NB4 (cell line): ENCODE data around the gene TRPC6.

Source experiments
- CTCF ChIP-seq: IDR thresholded peaks from one replicate; pipeline ENCODE4 v1.5.1; 2012; ENCODE audit warnings: low read depth, low read length
- MAX ChIP-seq: IDR thresholded peaks from 2 replicates; pipeline ENCODE4 v1.6.1; 2011; ENCODE audit warnings: low read depth, low read length
- POLR2A ChIP-seq: IDR thresholded peaks from 2 replicates; pipeline ENCODE4 v1.6.1; 2011; ENCODE audit warnings: mild to moderate bottlenecking; ENCODE audit not compliant: insufficient read length; ENCODE audit errors: extremely low read depth

DNA sequence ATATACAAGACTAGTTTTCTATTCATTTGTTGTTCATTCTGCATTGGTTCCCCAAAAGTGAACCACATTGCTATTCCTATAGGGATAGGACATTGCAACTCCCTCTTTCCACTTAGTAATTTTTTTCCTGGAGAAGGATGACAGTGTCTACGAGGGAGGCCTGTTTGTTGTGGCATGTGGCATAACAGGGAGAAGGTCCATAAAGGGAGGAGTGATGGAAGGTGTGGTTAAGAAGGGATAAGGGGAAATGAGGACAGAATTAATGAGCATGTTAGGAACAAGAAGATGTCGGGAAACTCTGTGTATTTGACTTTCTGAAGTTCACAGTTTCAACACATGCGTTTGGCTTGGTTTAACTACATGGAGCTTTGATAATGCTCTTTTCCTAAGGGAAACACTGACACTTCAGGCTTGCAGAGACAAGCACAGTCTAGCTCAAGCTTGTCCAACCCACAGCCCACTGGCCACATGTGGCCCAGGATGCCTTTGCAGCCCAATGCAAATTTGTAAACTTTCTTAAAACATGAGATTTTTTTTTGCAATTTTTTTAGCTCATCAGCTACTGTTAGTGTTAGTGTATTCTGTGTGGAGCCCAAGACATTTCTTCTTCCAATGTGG lies 149.7 kb downstream of the TRPC6 start:
- TF ChIP-seq CTCF = no peak
- TF ChIP-seq POLR2A = no peak
- no peak for TF ChIP-seq MAX
